Astrocyte of the spinal cord (primary cell): ENCODE results near the gene RPS21.

Experiments used
- DNase-seq: peaks from one replicate; pipeline ENCODE4 v3.0.0; 2011; ENCODE audit warnings: low read depth, low spot score
- H3K4me3 ChIP-seq: 2 replicates; pipeline ENCODE4 v1.5.1; 2011; ENCODE audit warnings: low read depth, mild to moderate bottlenecking, low read length, moderate library complexity
- CTCF ChIP-seq: IDR thresholded peaks from 2 replicates; pipeline ENCODE4 v1.5.1; 2012; ENCODE audit warnings: low read depth, mild to moderate bottlenecking, low read length, inconsistent platforms
- in situ Hi-C: cut with HindIII; loops from 2 replicates; pipeline ENCODE4 v1.10.0; 2017; ENCODE audit warnings: low sequenced_read_pairs

The RPS21 gene

GRCh38 chr20:62411479-62412193, 24.7 kb downstream of the RPS21 start:
- TF ChIP-seq CTCF, result no peak
- in situ Hi-C loops, result no loop called here
- H3K4me3 ChIP-seq, result no peak overlapping the region
- no peak for DNase-seq

GRCh38 chr20:62412194-62413024, 25.5 kb downstream of the RPS21 start:
- H3K4me3 ChIP-seq, result no peak overlapping the region
- no peak for DNase-seq
- TF ChIP-seq CTCF, result no peak
- in situ Hi-C loops, result no loop called here

- in situ Hi-C loops, result no loop called here
- no peak overlapping the region for H3K4me3 ChIP-seq
- TF ChIP-seq CTCF, result no peak
- no peak for DNase-seq
Observed at GRCh38 chr20:62413025-62413570, 26.2 kb downstream of the RPS21 start.

- DNase-seq, result no peak
- in situ Hi-C loops, result no loop called here
- no peak overlapping the region for H3K4me3 ChIP-seq
- TF ChIP-seq CTCF, result peak; percentile 21
Observed at GRCh38 chr20:62413896-62414481, 27.1 kb downstream of the RPS21 start.

- no peak for DNase-seq
- no peak overlapping the region for H3K4me3 ChIP-seq
- TF ChIP-seq CTCF, result no peak
- in situ Hi-C loops, result no loop called here
Observed at GRCh38 chr20:62415354-62416111, 28.6 kb downstream of the RPS21 start.
